Nucleus accumbens (tissue), 56 donors: Measurements from ENCODE around the gene CFAP210.

Source experiments
- DNase-seq, 56 donors: peaks; one replicate each; lab custom pipeline; 2025; lab: John Stamatoyannopoulos, UW

The CFAP210 gene

DNA sequence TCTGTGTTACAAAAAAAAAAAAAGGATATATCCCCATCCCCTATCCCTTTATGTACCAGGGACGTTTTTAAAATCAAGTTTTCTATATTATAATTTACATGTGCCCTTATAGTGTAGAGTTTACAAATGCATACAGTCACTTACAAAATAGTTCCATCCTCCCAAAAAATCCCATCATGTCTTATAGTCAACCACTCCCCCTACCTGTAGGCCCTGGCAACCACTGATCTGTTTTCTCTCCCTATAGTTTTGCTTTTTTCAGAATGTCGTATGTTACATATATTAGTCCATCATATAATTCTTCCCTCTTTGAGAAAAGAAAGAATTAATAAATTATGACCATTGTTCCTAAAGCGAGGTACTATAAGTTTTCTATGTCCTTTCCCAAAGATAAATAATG, 17.8 kb downstream of the CFAP210 start:
- DNase-seq: no peak

DNA sequence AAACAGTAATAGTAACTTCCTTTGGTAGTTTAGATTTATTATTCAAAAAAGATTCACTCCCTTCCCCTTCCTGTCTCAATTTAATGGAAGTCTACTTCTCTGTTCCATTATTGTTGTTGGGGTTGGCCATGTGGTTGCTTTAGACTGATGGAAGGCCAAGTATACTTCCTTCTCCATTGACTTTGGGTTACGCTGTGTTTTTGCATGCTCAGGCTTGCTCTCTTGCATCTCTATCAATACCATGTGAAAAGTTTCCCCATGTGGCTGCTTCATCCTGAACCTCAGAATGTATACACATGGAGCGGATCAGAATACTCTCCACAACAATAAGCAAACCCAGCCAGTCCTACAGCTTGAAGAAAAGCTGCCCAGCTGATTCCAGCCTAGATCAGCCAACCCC, 20.3 kb downstream of the CFAP210 start:
- DNase-seq: no peak

GRCh38 chr2:169673106-169673505, 21.1 kb downstream of the CFAP210 start:
- no peak for DNase-seq

- no peak for DNase-seq
Measured at GRCh38 chr2:169672406-169672805, 21.8 kb downstream of the CFAP210 start.

DNA sequence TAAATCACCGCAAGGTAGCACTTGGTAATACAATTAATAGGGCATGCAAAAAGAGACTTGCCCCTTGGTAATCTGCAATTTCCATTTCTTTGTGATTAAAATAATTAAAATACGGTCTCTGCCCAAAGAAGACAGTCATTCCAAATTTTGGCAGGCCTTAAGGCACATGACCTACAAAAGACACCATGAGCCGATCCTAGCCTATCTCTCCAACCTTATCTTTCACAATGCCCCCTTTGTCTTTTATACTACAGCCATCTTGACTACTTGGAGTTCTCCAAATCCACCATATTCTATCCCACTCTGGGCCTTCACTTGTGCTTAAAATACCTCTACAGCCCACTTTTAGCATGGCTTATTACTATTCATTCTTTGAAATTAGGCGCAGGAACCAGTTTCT, 23.3 kb downstream of the CFAP210 start:
- no peak for DNase-seq

- no peak for DNase-seq
Measured at GRCh38 chr2:169670215-169670651, 24.0 kb downstream of the CFAP210 start.

- no peak for DNase-seq
Measured at GRCh38 chr2:169667583-169667982, 26.6 kb downstream of the CFAP210 start.

DNA sequence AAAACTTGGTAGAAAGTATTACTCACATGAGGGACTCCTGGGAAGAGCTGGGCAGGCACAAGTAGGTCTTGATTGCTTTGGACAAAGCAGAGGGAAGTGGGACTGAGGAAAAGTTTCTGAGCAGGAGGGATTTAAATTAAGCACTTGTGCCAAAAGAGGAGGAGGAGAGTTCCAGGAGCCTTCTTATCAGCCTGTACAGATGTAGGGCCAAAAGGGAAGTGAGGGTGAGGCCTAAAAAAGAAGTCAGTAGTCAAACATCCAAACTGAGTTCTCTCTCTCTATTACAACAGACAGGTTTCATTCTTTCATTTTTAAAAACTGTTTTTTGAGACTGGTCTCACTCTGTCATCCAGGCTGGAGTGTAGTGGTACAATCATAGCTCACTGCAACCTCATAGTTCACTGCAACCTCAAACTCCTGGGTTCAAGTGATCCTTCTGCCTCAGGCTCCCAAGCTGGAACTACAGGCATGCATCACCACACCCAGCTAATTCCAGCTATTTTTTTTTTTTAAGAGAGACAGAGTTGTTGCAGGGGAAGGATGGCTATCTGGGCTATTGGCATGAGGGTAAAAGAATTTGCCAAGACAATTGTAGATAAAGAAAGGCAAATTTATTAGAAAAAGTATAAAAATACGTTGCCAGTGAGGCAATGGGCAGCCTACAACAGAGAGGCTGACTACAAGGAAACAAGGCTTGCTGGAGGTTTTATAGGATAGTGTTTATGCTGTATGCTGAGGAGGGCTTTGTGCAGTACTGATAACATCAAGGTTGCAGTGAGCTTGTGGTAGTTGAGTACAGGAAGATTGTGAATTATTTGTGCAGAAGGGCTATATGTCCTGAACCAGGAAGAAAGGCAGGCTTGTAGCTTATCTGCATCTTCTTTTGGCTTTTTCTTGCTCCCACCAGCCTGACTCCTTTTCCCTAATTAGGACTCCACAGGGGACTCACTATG, 29.0 kb downstream of the CFAP210 start:
- DNase-seq: no peak

- DNase-seq: no peak
Measured at GRCh38 chr2:169664600-169664977, 29.6 kb downstream of the CFAP210 start.

DNA sequence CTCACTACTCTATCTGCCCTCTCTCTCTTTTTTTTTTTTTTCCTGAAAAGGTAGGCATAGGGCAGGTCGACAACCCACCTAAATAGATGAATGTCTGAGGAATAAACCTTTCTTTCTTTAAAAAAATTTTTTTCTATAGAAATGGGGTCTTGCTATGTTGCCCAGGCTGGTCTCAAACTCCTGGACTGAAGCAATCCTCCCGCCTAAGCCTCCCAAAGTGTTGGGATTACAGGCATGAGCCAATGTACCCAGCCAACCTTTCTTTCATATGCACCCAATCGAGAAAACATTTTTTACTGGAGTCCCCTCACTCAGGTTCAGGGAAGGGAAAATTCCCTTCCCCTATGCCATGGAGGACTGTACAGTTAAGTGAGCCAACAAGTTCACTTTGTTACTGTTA, 31.0 kb downstream of the CFAP210 start:
- no peak for DNase-seq

GRCh38 chr2:169662744-169663143, 31.5 kb downstream of the CFAP210 start:
- DNase-seq: no peak

DNA sequence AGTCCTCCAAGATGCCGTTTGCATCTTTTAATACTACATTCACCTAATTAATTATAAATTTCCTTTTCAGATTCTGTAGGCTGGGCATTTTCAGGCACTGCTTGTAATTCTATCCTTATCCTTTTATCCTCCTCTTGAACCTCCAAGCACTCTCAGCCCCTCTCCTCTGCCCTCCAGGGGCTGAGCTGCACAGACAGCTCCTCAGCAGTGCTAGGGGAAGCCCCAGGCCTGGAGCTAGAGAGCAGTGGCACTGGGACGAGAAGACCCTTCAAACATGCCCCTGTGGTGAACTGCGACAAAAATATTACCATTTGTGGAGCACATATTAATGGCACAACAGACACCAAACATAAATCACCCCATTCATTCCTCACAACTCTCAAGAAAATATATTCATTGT, 32.9 kb downstream of the CFAP210 start:
- no peak for DNase-seq

DNA sequence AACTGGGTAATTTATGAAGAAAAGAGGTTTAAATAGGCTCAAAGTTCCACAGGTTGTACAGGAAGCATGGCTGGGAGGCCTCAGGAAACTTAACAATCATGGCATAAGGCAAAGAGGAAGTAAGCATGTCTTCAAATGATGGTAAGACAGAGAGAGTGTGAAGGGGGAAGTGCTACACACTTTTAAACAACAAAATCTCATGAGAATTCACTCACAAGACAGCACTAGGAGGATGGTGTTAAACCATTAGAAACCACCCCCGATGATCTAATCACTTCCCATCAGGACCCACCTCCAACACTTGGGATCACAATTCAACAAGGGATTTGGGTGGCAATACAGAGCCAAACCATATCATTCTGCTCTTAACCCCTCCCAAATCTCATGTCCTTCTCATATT, 34.9 kb downstream of the CFAP210 start:
- DNase-seq: no peak

DNA sequence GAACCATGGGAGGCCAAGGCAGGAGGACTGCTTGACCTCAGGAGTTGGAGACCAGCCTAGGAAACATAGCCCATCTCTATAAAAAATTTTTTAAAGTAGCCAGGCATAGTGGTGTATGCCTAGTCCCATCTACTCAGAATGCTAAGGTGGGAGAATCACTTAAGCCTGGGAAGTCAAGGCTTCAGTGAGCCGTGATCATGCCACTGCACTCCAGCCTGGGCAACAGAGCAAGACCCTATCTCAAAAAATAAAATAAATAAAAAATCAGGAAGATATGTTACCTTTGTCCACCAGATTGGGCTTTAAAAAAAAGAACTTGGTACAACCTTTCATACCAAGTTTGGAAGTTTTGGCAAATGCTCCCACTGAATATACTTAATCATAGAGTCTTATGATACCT, 35.3 kb downstream of the CFAP210 start:
- no peak for DNase-seq

- DNase-seq: no peak
Measured at GRCh38 chr2:169656164-169656563, 38.0 kb downstream of the CFAP210 start.

DNA sequence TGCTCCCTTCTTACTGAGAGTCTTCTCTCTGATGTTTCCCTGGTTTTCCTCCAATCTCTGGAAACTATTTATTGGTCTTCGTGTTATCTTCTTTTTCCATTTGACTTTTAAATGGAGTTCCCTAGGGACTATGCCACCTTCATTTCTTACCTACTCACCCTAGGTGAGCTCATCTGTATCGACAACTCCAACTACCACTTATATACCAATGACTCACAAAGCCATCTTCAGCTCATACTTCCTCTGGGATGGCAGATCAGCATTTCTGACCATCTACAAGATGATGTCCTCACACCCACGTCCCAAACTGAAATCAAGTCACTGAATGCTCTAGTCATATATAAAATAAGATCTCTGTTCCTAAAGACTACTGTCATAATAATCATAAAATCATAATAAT, 40.6 kb downstream of the CFAP210 start:
- no peak for DNase-seq

- DNase-seq: no peak
Measured at GRCh38 chr2:169649278-169649677, 44.9 kb downstream of the CFAP210 start.

GRCh38 chr2:169647496-169647895, 46.7 kb downstream of the CFAP210 start:
- DNase-seq: no peak

DNA sequence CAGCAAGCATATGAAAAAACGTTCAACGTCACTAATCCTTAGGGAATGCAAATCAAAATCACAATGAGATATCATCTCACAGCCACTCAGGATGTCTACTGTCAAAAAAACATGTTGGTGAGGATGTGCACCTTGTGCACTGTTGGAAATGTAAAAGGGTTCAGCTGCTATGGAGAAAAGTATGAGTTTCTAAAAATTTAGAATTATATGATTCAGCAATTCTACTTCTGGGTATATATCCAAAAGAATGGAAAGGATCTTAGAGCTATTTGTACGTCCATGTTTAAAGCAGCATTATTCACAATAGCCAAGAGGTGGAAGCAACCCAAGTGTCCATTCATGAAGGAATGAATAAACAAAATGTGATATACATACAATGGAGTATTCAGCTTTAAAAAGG, 50.0 kb downstream of the CFAP210 start:
- no peak for DNase-seq

GRCh38 chr2:169641464-169641863, 52.7 kb downstream of the CFAP210 start:
- DNase-seq: no peak

GRCh38 chr2:169640104-169640503, 54.1 kb downstream of the CFAP210 start:
- DNase-seq: no peak

DNA sequence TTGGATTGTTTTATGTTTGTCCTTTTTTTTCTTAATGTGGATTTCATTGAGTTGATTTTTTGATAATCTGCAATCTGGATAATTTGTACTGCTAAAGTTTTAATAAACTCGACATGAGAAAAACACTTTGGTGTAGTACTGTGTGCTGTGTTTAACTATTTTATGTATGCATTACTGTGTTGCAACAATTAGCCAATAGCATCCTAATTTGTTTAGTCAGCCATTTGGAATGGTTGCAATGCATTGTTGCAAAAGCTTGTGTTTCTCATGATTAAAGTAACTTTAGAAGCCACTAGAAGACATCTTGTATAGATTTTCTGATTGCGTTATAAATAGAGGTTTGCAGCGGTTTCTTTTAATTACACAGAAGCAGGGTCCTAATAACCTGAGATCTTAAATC, 56.6 kb downstream of the CFAP210 start:
- no peak for DNase-seq
